Epithelial cell of proximal tubule (primary cell): ENCODE results near the gene TP53BP2. TPM values are rescaled to one million over a fixed set of nuclear protein-coding genes. Genes with fewer than 3 reads are reported as not detected.

Experiments used
- DNase-seq: peaks from one replicate; pipeline ENCODE4 v3.0.0-alpha.2; 2011; ENCODE audit warnings: low read depth
- H3K4me3 ChIP-seq: 2 replicates; pipeline ENCODE4 v1.5.1; 2011; ENCODE audit warnings: low read depth, mild to moderate bottlenecking, low read length
- CTCF ChIP-seq: conservative IDR thresholded peaks from 2 replicates; pipeline ENCODE4 v1.5.1; 2012; ENCODE audit warnings: low read depth, mild to moderate bottlenecking, low read length
- total RNA-seq: library from RNA; depleted of rRNA; stranded (reverse); fragments of >200 nt; gene quantifications from 2 replicates; pipeline ENCODE4 v1.2.3, GENCODE V29; 2015

The TP53BP2 gene
- total RNA-seq, 1 donor from 2014 or later, result 102 TPM

- DNase-seq, result no peak
- TF ChIP-seq CTCF, result no peak
- H3K4me3 ChIP-seq, result no peak overlapping the region
Observed at GRCh38 chr1:223836586-223836985, 9.2 kb downstream of the TP53BP2 start.

- DNase-seq, result no peak
- no peak for TF ChIP-seq CTCF
- H3K4me3 ChIP-seq, result no peak overlapping the region
Observed at GRCh38 chr1:223835754-223836153, 10.0 kb downstream of the TP53BP2 start.

- H3K4me3 ChIP-seq, result no peak overlapping the region
- TF ChIP-seq CTCF, result no peak
- no peak for DNase-seq
Observed at GRCh38 chr1:223834660-223835263, 11.0 kb downstream of the TP53BP2 start.

- H3K4me3 ChIP-seq, result no peak overlapping the region
- no peak for TF ChIP-seq CTCF
- DNase-seq, result no peak
Observed at GRCh38 chr1:223833948-223834347, 11.8 kb downstream of the TP53BP2 start.

GRCh38 chr1:223832637-223832943 lies 13.2 kb downstream of the TP53BP2 start:
- no peak for TF ChIP-seq CTCF
- no peak for DNase-seq
- H3K4me3 ChIP-seq, result no peak overlapping the region

- DNase-seq, result no peak
- TF ChIP-seq CTCF, result no peak
- no peak overlapping the region for H3K4me3 ChIP-seq
Observed at GRCh38 chr1:223831755-223832636, 13.8 kb downstream of the TP53BP2 start.

- no peak overlapping the region for H3K4me3 ChIP-seq
- TF ChIP-seq CTCF, result no peak
- no peak for DNase-seq
Observed at GRCh38 chr1:223829678-223830077, 16.1 kb downstream of the TP53BP2 start.
